HepG2 (cell line): ENCODE results near the gene EHBP1. TPM values are rescaled to one million over a fixed set of nuclear protein-coding genes. Genes with fewer than 3 reads are reported as not detected.
A peak's percentile ranks its signal among the peaks of the same experiment; 100 is the strongest.

ENCODE experiments used
- ELF3 ChIP-seq: IDR thresholded peaks from 2 replicates; pipeline ENCODE4 v1.6.1; 2016; ENCODE audit warnings: missing genetic modification reagents, missing compliant biosample characterization
- GATA4 ChIP-seq: sonication (generic); IDR thresholded peaks from 2 replicates; pipeline ENCODE4 v1.6.1; 2016; ENCODE audit warnings: antibody characterized with exemption, low read depth, borderline replicate concordance
- GZF1 ChIP-seq: sonication (generic); formaldehyde crosslinking; IDR thresholded peaks from 2 replicates; pipeline ENCODE4 v1.5.1; 2020; ENCODE audit warnings: mild to moderate bottlenecking, missing genetic modification reagents
- KDM5A ChIP-seq: fragments of 200-600 bp; sonication (generic); IDR thresholded peaks from 2 replicates; pipeline ENCODE4 v1.7.0; 2018; ENCODE audit warnings: antibody characterized with exemption, mild to moderate bottlenecking, low read length, borderline replicate concordance
- KLF16 ChIP-seq, 2 experiments: sonication (generic) in 1 of 2; formaldehyde crosslinking in 1 of 2; IDR thresholded peaks; 2 replicates each; pipeline versions ENCODE4 v1.6.1 to v1.8.0; 2016 to 2023; ENCODE audit warnings: missing genetic modification reagents in 2 of 2, missing compliant biosample characterization in 1 of 2
- MBNL3 ChIP-seq: fragments of 250-450 bp; sonication (Bioruptor Pico); conservative IDR thresholded peaks from 2 replicates; pipeline ENCODE4 v1.8.0; 2022; ENCODE audit warnings: mild to moderate bottlenecking, inconsistent platforms
- PCBP2 ChIP-seq: fragments of 200-400 bp; formaldehyde crosslinking; optimal IDR thresholded peaks from 2 replicates; pipeline ENCODE3; 2018; ENCODE audit warnings: low read length, low read depth; ENCODE audit not compliant: poor library complexity, severe bottlenecking
- PRMT3 ChIP-seq: sonication (generic); formaldehyde crosslinking; IDR thresholded peaks from 2 replicates; pipeline ENCODE4 v1.8.1; 2022; ENCODE audit warnings: low read depth, mild to moderate bottlenecking, moderate library complexity, missing genetic modification reagents, borderline replicate concordance
- RBM39 ChIP-seq: fragments of 200-400 bp; formaldehyde crosslinking; IDR thresholded peaks from one replicate; pipeline ENCODE4 v1.6.1; 2018; ENCODE audit warnings: antibody characterized with exemption, mild to moderate bottlenecking, low read depth, low read length; ENCODE audit not compliant: poor library complexity, severe bottlenecking
- SMAD1 ChIP-seq: sonication (generic); formaldehyde crosslinking; IDR thresholded peaks from 2 replicates; pipeline ENCODE4 v1.4.0; 2020; ENCODE audit warnings: missing genetic modification reagents, low read depth, mild to moderate bottlenecking, borderline replicate concordance
- ZBTB20 ChIP-seq: sonication (generic); formaldehyde crosslinking; IDR thresholded peaks from 2 replicates; pipeline ENCODE4 v1.8.1; 2023; ENCODE audit warnings: missing genetic modification reagents, low read depth, mild to moderate bottlenecking, borderline replicate concordance
- ZKSCAN5 ChIP-seq: sonication (generic); formaldehyde crosslinking; IDR thresholded peaks from 2 replicates; pipeline ENCODE4 v1.5.1; 2020; ENCODE audit warnings: mild to moderate bottlenecking, missing genetic modification reagents
- ZNF431 ChIP-seq: sonication (generic); formaldehyde crosslinking; IDR thresholded peaks from 2 replicates; pipeline ENCODE4 v1.9.0; 2022; ENCODE audit warnings: missing genetic modification reagents, low read depth, mild to moderate bottlenecking, borderline replicate concordance
- ZNF557 ChIP-seq: sonication (generic); formaldehyde crosslinking; IDR thresholded peaks from 2 replicates; pipeline ENCODE4 v1.4.0; 2020; ENCODE audit warnings: missing genetic modification reagents
- ZNF567 ChIP-seq: sonication (generic); formaldehyde crosslinking; IDR thresholded peaks from 2 replicates; pipeline ENCODE4 v1.8.1; 2023; ENCODE audit warnings: mild to moderate bottlenecking, missing genetic modification reagents, borderline replicate concordance
- ZNF607 ChIP-seq: sonication (generic); formaldehyde crosslinking; IDR thresholded peaks from 2 replicates; pipeline ENCODE4 v1.5.1; 2020; ENCODE audit warnings: missing genetic modification reagents, mild to moderate bottlenecking, borderline replicate concordance
- polyA plus RNA-seq, 8 experiments: library from polyadenylated mRNA; depleted of rRNA in 3 of 8; stranded (reverse) in 7 of 8; unstranded in 1 of 8; fragments of >200 nt; fragmentation: Illumina TruSeq in 4 of 8; extraction: Trizol in 4 of 8; gene quantifications; 2 replicates each; pipeline versions ENCODE4 v1.2.1 to v1.2.3, GENCODE V29; 2011 to 2016; ENCODE audit warnings: low read depth in 4 of 8, missing spikeins in 1 of 8, mixed read lengths in 1 of 8; ENCODE audit not compliant: insufficient read depth in 1 of 8
- total RNA-seq, 5 experiments: library from RNA; depleted of rRNA; stranded (reverse); fragments of >200 nt; fragmentation: Illumina TruSeq; extraction: Trizol; gene quantifications; 2 replicates each; pipeline ENCODE4 v1.2.3, GENCODE V29; 2016; ENCODE audit warnings: low read depth in 1 of 5
- TF ChIP-seq, protein P1 (sequence below): sonication (generic); formaldehyde crosslinking; IDR thresholded peaks from 2 replicates; pipeline ENCODE4 v1.5.1; 2020; ENCODE audit warnings: missing genetic modification reagents, mild to moderate bottlenecking, borderline replicate concordance
- TF ChIP-seq, protein P2 (sequence below): fragments of 450-650 bp; IDR thresholded peaks from 2 replicates; pipeline ENCODE4 v1.6.1; 2016
- TF ChIP-seq, protein P3 (sequence below): sonication (generic); formaldehyde crosslinking; IDR thresholded peaks from 2 replicates; pipeline ENCODE4 v1.4.0; 2020; ENCODE audit warnings: mild to moderate bottlenecking, missing genetic modification reagents
- TF ChIP-seq, protein P4 (sequence below): sonication (generic); formaldehyde crosslinking; IDR thresholded peaks from 2 replicates; pipeline ENCODE4 v1.4.0; 2020; ENCODE audit warnings: missing genetic modification reagents

The EHBP1 gene
- total and polyA plus RNA-seq, 2 of the 13 experiments (the other 11 are each of a cell fraction or from before 2014, with no cell fraction given) = 93.5 to 146 TPM

DNA sequence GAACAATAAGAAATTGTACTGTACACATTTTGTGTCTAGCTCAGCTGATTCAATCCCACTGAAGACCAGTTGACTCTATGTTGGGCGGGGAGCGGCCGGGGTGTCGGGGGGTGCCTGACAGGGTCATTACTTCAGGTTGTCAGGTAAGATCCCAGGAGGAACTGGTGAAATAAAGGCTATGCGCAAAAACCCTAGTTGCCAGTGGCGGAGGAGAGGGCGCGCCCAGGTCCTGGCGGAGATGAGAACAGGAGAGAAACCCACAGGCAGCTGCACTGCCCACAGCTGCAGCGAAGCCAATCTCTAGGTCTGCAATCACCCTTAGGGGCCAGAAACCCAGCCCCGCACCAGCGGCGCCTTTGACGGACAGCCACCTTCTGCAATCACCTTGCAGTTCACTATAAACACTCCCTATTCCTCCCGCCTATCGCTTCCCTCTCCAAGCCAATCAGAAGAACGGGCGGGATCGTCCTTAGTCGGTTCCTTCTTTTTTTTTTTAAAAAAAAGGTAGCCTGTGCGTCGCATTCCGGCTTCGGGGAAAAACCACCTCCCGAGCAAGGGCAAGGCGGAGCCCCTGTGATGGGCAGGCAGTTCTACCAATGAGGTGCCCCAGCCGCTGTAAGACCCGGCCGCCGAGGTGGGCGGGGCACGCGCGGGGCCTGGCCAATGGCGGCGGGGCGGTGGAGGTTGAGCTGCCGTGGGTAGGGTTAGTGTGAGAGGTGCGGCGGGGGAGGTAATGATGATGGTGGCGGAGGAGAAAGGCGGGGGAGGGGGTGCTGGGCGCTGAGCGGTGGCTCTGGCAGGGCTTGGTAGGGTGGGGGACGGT lies at the start of gene EHBP1 (continued):
- TF ChIP-seq, protein P1, sequence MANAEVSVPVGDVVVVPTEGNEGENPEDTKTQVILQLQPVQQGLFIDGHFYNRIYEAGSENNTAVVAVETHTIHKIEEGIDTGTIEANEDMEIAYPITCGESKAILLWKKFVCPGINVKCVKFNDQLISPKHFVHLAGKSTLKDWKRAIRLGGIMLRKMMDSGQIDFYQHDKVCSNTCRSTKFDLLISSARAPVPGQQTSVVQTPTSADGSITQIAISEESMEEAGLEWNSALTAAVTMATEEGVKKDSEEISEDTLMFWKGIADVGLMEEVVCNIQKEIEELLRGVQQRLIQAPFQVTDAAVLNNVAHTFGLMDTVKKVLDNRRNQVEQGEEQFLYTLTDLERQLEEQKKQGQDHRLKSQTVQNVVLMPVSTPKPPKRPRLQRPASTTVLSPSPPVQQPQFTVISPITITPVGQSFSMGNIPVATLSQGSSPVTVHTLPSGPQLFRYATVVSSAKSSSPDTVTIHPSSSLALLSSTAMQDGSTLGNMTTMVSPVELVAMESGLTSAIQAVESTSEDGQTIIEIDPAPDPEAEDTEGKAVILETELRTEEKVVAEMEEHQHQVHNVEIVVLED (CRISPR knock-in tag) = peak; percentile 77
- TF ChIP-seq ZBTB20 (CRISPR knock-in tag) = 0 out of 2 replicates have a peak, but pooled peaks have one; percentile 56
- TF ChIP-seq, protein P2, sequence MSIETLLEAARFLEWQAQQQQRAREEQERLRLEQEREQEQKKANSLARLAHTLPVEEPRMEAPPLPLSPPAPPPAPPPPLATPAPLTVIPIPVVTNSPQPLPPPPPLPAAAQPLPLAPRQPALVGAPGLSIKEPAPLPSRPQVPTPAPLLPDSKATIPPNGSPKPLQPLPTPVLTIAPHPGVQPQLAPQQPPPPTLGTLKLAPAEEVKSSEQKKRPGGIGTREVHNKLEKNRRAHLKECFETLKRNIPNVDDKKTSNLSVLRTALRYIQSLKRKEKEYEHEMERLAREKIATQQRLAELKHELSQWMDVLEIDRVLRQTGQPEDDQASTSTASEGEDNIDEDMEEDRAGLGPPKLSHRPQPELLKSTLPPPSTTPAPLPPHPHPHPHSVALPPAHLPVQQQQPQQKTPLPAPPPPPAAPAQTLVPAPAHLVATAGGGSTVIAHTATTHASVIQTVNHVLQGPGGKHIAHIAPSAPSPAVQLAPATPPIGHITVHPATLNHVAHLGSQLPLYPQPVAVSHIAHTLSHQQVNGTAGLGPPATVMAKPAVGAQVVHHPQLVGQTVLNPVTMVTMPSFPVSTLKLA = peak; percentile 60; the same call in 1 of the 2 replicates
- TF ChIP-seq ZNF557 (CRISPR knock-in tag) = 0 out of 2 replicates have a peak, but pooled peaks have one; percentile 43
- TF ChIP-seq KLF16 (CRISPR knock-in tag; IDR thresholded peaks at IDR 0.05) = peak in 1 of 2 experiments; percentile 83; a peak in 2 of 4 replicates
- no peak for TF ChIP-seq PRMT3
- TF ChIP-seq, protein P3, sequence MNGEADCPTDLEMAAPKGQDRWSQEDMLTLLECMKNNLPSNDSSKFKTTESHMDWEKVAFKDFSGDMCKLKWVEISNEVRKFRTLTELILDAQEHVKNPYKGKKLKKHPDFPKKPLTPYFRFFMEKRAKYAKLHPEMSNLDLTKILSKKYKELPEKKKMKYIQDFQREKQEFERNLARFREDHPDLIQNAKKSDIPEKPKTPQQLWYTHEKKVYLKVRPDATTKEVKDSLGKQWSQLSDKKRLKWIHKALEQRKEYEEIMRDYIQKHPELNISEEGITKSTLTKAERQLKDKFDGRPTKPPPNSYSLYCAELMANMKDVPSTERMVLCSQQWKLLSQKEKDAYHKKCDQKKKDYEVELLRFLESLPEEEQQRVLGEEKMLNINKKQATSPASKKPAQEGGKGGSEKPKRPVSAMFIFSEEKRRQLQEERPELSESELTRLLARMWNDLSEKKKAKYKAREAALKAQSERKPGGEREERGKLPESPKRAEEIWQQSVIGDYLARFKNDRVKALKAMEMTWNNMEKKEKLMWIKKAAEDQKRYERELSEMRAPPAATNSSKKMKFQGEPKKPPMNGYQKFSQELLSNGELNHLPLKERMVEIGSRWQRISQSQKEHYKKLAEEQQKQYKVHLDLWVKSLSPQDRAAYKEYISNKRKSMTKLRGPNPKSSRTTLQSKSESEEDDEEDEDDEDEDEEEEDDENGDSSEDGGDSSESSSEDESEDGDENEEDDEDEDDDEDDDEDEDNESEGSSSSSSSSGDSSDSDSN = no peak
- TF ChIP-seq ELF3 (CRISPR knock-in tag) = peak; percentile 41; the same call in 1 of the 2 replicates
- TF ChIP-seq SMAD1 (CRISPR knock-in tag) = peak; percentile 64; the same call in 1 of the 2 replicates
- TF ChIP-seq ZNF607 (CRISPR knock-in tag) = no peak
- TF ChIP-seq, protein P4, sequence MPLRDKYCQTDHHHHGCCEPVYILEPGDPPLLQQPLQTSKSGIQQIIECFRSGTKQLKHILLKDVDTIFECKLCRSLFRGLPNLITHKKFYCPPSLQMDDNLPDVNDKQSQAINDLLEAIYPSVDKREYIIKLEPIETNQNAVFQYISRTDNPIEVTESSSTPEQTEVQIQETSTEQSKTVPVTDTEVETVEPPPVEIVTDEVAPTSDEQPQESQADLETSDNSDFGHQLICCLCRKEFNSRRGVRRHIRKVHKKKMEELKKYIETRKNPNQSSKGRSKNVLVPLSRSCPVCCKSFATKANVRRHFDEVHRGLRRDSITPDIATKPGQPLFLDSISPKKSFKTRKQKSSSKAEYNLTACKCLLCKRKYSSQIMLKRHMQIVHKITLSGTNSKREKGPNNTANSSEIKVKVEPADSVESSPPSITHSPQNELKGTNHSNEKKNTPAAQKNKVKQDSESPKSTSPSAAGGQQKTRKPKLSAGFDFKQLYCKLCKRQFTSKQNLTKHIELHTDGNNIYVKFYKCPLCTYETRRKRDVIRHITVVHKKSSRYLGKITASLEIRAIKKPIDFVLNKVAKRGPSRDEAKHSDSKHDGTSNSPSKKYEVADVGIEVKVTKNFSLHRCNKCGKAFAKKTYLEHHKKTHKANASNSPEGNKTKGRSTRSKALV (CRISPR knock-in tag) = 0 out of 2 replicates have a peak, but pooled peaks have one; percentile 53
- peak; percentile 72; the same call in 1 of the 2 replicates for TF ChIP-seq GATA4
- TF ChIP-seq RBM39 = peak; percentile 84
- no peak; the same call in 1 of the 2 replicates for TF ChIP-seq KDM5A
- no peak for TF ChIP-seq ZNF567 (CRISPR knock-in tag)
- no peak for TF ChIP-seq ZNF431 (CRISPR knock-in tag)
- TF ChIP-seq MBNL3 (CRISPR knock-in tag) = no peak
- peak; percentile 95 for TF ChIP-seq ZKSCAN5 (CRISPR knock-in tag)
- TF ChIP-seq PCBP2 = no peak
- TF ChIP-seq GZF1 (CRISPR knock-in tag) = no peak; the same call in 1 of the 2 replicates
